Caco-2 (cell line): ENCODE data around the gene RAD51B. TPM values are rescaled to one million over a fixed set of nuclear protein-coding genes. Genes with fewer than 3 reads are reported as not detected.

Experiments
- BruUV-seq: library from RNA; stranded (reverse); fragments of 400-500 nt; replicated peaks from 2 replicates; lab custom pipeline; 2021; lab: Mats Ljungman, UMichigan
- CTCF ChIA-PET: fragments of 300-600 bp; sonication (Branson Sonifier 250); formaldehyde crosslinking; loops from one replicate; lab custom pipeline; 2022; ENCODE audit warnings: antibody characterized with exemption; lab: Charles Lee
- POLR2A ChIA-PET: fragments of 300-600 bp; sonication (Branson Sonifier 250); formaldehyde crosslinking; loops from one replicate; lab custom pipeline; 2022; ENCODE audit warnings: antibody characterized with exemption; lab: Charles Lee
- DNase-seq, 2 experiments: peaks; one replicate each; pipeline versions ENCODE4 v3.0.0 to v3.0.0-alpha.2; 2020 to 2022
- H3K27me3 ChIP-seq: replicated peaks from 2 replicates; pipeline ENCODE4 v1.6.0; 2011; ENCODE audit warnings: low read length; ENCODE audit not compliant: control insufficient read depth, insufficient read depth
- H3K36me3 ChIP-seq: 2 replicates; pipeline ENCODE4 v1.5.1; 2011; ENCODE audit warnings: low read length; ENCODE audit not compliant: control insufficient read depth, insufficient read depth
- H3K4me1 ChIP-seq: fragments of 250-450 bp; sonication (Bioruptor Pico); 2 replicates; pipeline ENCODE4 v1.5.1; 2020; ENCODE audit warnings: mild to moderate bottlenecking
- H3K4me3 ChIP-seq: 2 replicates; pipeline ENCODE4 v1.5.1; 2011; ENCODE audit warnings: low read depth, mild to moderate bottlenecking, control low read depth, low read length
- H3K9me3 ChIP-seq: fragments of 250-450 bp; sonication (Bioruptor Pico); 2 replicates; pipeline ENCODE4 v1.5.1; 2020; ENCODE audit warnings: mild to moderate bottlenecking, moderate library complexity
- H3K27ac Mint-ChIP-seq: one replicate; pipeline ENCODE4 v1.8.0; 2022; ENCODE audit warnings: mixed read lengths; ENCODE audit not compliant: unreplicated experiment
- H3K27me3 Mint-ChIP-seq: one replicate; pipeline ENCODE4 v1.8.0; 2022; ENCODE audit warnings: mixed read lengths; ENCODE audit not compliant: insufficient read depth, unreplicated experiment
- H3K36me3 Mint-ChIP-seq: one replicate; pipeline ENCODE4 v1.8.0; 2022; ENCODE audit warnings: mild to moderate bottlenecking, mixed read lengths; ENCODE audit not compliant: insufficient read depth, unreplicated experiment
- H3K4me1 Mint-ChIP-seq: one replicate; pipeline ENCODE4 v1.8.0; 2022; ENCODE audit warnings: low read depth, mixed read lengths; ENCODE audit not compliant: unreplicated experiment
- H3K4me3 Mint-ChIP-seq: one replicate; pipeline ENCODE4 v1.8.0; 2022; ENCODE audit warnings: mild to moderate bottlenecking, moderate library complexity, mixed read lengths; ENCODE audit not compliant: unreplicated experiment
- H3K9me3 Mint-ChIP-seq: one replicate; pipeline ENCODE4 v1.8.0; 2022; ENCODE audit warnings: mixed read lengths; ENCODE audit not compliant: unreplicated experiment
- intact Hi-C: fragments of 100-400 bp; cut with micrococcal nuclease; formaldehyde crosslinking; loops from one replicate; pipeline ENCODE4 v1.10.0; 2022; ENCODE audit not compliant: unreplicated experiment
- total RNA-seq: library from RNA; stranded (reverse); gene quantifications from 2 replicates; pipeline ENCODE4 v1.2.3, GENCODE V29; 2022
- TF ChIP-seq, protein P1 (sequence below), 2 experiments: fragments of 200-600 bp in 1 of 2; IDR thresholded peaks; 1 replicate in 1 of 2; 2 replicates in 1 of 2; pipeline versions ENCODE4 v1.5.1 to v1.8.0; 2011 to 2022; ENCODE audit warnings: antibody characterized with exemption in 1 of 2, control low read depth in 1 of 2, inconsistent platforms in 1 of 2, low read depth in 1 of 2, low read length in 1 of 2, mild to moderate bottlenecking in 1 of 2, moderate library complexity in 1 of 2; ENCODE audit not compliant: insufficient read depth in 1 of 2, severe bottlenecking in 1 of 2, unreplicated experiment in 1 of 2

Gene RAD51B
- total RNA-seq, 1 experiment from 2014 or later = 16.7 TPM

DNA sequence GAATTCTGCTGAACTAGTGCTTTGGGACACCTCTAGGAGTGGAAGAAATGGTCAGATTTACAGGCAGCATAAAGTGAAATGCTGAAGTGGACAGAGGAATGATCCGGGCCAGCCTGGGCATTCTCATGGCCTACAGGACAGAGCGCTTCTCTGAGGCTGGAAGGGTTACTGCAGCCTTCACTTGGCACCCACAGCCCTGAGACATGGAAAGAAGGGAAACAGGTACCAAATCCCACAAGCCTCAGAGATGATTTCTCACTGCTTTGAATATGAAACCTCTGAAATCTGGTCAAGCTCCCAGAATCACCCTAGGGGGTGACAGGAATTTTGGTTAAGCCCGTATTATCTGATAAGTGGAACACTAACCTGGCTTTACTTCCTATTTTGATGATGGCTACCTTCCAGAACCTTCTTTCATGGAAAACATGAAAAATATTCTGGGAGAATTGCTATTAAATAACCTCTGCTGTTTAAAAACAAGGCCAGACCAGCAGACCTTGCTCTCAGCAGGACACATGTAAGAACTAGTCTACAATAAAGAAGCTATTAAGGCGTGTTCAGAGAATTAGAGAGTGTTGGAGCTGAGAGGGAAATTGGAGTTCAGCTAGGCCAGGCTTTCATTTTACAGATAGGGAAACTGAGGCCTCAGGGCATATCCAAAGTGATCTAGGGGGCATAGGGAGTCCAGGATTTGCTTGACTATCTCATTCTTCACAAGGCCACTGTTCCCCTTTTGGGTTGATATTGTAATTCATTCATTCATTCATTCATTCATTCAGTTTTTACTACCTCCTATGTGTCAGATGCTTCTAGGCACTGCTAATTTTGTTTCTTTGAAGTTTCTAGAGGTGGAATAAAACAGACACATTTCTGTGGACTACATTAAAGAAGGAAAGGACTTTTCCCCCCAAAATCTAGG is 691.8 kb downstream of the RAD51B start:
- no peaks in the 10 kb centered on the region for H3K27me3 ChIP-seq
- intact Hi-C loops = no loop called here
- no TSS peak for BruUV-seq
- H3K4me1 ChIP-seq = peaks cover 9% of the 10 kb centered on the region
- Mint-ChIP-seq H3K27ac (no peak overlapping the region), H3K9me3 (no peaks in the 10 kb centered on the region), H3K4me1 (peaks cover 11% of the 10 kb centered on the region), H3K4me3 (no peak overlapping the region), H3K36me3 (no peaks in the 10 kb centered on the region), H3K27me3 (no peaks in the 10 kb centered on the region)
- ChIA-PET CTCF (no interaction called here), POLR2A (no interaction called here)
- TF ChIP-seq, protein P1, sequence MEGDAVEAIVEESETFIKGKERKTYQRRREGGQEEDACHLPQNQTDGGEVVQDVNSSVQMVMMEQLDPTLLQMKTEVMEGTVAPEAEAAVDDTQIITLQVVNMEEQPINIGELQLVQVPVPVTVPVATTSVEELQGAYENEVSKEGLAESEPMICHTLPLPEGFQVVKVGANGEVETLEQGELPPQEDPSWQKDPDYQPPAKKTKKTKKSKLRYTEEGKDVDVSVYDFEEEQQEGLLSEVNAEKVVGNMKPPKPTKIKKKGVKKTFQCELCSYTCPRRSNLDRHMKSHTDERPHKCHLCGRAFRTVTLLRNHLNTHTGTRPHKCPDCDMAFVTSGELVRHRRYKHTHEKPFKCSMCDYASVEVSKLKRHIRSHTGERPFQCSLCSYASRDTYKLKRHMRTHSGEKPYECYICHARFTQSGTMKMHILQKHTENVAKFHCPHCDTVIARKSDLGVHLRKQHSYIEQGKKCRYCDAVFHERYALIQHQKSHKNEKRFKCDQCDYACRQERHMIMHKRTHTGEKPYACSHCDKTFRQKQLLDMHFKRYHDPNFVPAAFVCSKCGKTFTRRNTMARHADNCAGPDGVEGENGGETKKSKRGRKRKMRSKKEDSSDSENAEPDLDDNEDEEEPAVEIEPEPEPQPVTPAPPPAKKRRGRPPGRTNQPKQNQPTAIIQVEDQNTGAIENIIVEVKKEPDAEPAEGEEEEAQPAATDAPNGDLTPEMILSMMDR (IDR thresholded peaks at IDR 0.05; ENCODE audit: insufficient read depth in 1 of 2, low read depth in 1 of 2, low read length in 1 of 2, severe bottlenecking in 1 of 2, unreplicated experiment in 1 of 2) = no peak
- H3K4me3 ChIP-seq = no peak overlapping the region
- H3K36me3 ChIP-seq = no peaks in the 10 kb centered on the region
- DNase-seq = no peak
- H3K9me3 ChIP-seq = no peaks in the 10 kb centered on the region

DNA sequence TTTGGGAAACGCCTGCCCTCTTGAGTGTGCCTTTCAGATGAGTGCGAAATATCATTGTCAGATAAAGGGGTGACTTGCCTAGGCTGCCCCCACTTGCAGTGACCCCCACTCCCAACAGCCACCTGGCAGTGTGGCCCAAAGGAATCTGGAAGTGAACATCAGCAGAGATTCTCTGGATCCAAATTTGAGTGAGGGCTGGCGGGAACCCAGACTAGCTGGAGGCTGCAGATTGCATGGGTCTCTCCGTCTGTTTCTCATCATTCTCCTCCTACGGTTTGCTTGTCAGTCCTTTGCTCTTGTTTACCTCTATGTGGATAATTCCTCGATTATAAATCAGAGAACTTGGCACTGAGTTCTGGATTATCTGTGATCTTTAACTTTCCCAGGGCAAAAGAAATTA is 692.5 kb downstream of the RAD51B start:
- DNase-seq = no peak
- Histone ChIP-seq H3K4me3 (no peak overlapping the region), H3K36me3 (no peaks in the 10 kb centered on the region), H3K27me3 (no peaks in the 10 kb centered on the region), H3K9me3 (no peaks in the 10 kb centered on the region), H3K4me1 (peaks cover 8% of the 10 kb centered on the region; the same call in 1 of the 2 replicates)
- TF ChIP-seq, protein P1 (IDR thresholded peaks at IDR 0.05; ENCODE audit: insufficient read depth in 1 of 2, low read depth in 1 of 2, low read length in 1 of 2, severe bottlenecking in 1 of 2, unreplicated experiment in 1 of 2) = no peak
- no peak overlapping the region for H3K27ac Mint-ChIP-seq
- CTCF ChIA-PET = no interaction called here
- no peak overlapping the region for H3K4me3 Mint-ChIP-seq
- H3K9me3 Mint-ChIP-seq = no peaks in the 10 kb centered on the region
- BruUV-seq = no TSS peak
- H3K36me3 Mint-ChIP-seq = no peaks in the 10 kb centered on the region
- POLR2A ChIA-PET = no interaction called here
- H3K4me1 Mint-ChIP-seq = peaks cover 7% of the 10 kb centered on the region
- H3K27me3 Mint-ChIP-seq = no peaks in the 10 kb centered on the region
- intact Hi-C loops = no loop called here

DNA sequence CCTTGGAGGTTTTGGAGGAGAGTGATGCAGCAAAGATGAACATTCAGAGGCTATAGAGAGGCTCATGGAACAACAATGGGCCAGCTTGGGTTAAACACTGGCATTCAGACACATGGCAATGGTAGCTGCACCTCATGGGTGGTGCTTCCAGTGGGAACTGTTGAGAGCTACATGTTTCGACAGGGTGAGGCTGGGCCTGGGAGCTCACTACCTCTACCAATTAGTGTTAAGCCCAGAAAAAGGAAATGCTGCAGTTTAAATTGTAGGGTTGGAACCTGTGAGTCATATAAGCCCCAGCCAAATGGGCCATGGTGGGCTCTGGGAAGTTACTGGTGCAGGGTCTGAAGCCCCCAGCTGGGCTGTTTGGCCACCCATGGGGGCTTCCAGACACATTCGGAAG is 693.6 kb downstream of the RAD51B start:
- ChIA-PET CTCF (no interaction called here), POLR2A (no interaction called here)
- Mint-ChIP-seq H3K9me3 (no peaks in the 10 kb centered on the region), H3K4me3 (no peak overlapping the region), H3K27ac (no peak overlapping the region), H3K27me3 (no peaks in the 10 kb centered on the region), H3K36me3 (no peaks in the 10 kb centered on the region), H3K4me1 (peaks cover 7% of the 10 kb centered on the region)
- Histone ChIP-seq H3K36me3 (no peaks in the 10 kb centered on the region), H3K4me3 (no peak overlapping the region), H3K9me3 (no peaks in the 10 kb centered on the region), H3K27me3 (no peaks in the 10 kb centered on the region), H3K4me1 (peaks cover 11% of the 10 kb centered on the region; the same call in 1 of the 2 replicates)
- TF ChIP-seq, protein P1 (IDR thresholded peaks at IDR 0.05; ENCODE audit: insufficient read depth in 1 of 2, low read depth in 1 of 2, low read length in 1 of 2, severe bottlenecking in 1 of 2, unreplicated experiment in 1 of 2) = no peak
- no TSS peak for BruUV-seq
- intact Hi-C loops = no loop called here
- DNase-seq = no peak
